Mucosa of rectum (tissue), 2 donors: ENCODE data around the gene TXNDC12.
"Not testable (repeated sequence)": the region's sequence is repeated elsewhere in the genome, so short reads cannot be mapped to it uniquely, and the experiment has no call there.

Source experiments
- H3K27ac ChIP-seq, 2 donors: one replicate each; pipeline ENCODE4 v1.7.0; 2013; ENCODE audit warnings: inconsistent platforms in 2 of 2, low read depth in 2 of 2, low read length in 2 of 2
- H3K27me3 ChIP-seq, 2 donors: one replicate each; pipeline ENCODE4 v1.7.0; 2013; ENCODE audit warnings: low read length in 2 of 2; ENCODE audit not compliant: control insufficient read depth in 2 of 2, insufficient read depth in 2 of 2
- H3K36me3 ChIP-seq, 2 donors: one replicate each; pipeline ENCODE4 v1.7.0; 2013; ENCODE audit warnings: low read length in 2 of 2; ENCODE audit not compliant: control insufficient read depth in 2 of 2, insufficient read depth in 2 of 2
- H3K4me1 ChIP-seq, 2 donors: one replicate each; pipeline ENCODE4 v1.7.0; 2013; ENCODE audit warnings: low read length in 2 of 2, mild to moderate bottlenecking in 1 of 2; ENCODE audit not compliant: control insufficient read depth in 2 of 2, insufficient read depth in 2 of 2
- H3K4me3 ChIP-seq, 2 donors: one replicate each; pipeline ENCODE4 v1.7.0; 2013; ENCODE audit warnings: low read length in 2 of 2
- H3K9ac ChIP-seq, 2 donors: one replicate each; pipeline ENCODE4 v1.7.0; 2013; ENCODE audit warnings: low read length in 2 of 2, low read depth in 1 of 2, mild to moderate bottlenecking in 1 of 2
- H3K9me3 ChIP-seq, 2 donors: one replicate each; pipeline ENCODE4 v1.7.0; 2013; ENCODE audit warnings: low read length in 2 of 2; ENCODE audit not compliant: control insufficient read depth in 2 of 2
- donor health status: healthy.
- donor health status: Normal muscosa, but diverticular disease.

The TXNDC12 gene

DNA sequence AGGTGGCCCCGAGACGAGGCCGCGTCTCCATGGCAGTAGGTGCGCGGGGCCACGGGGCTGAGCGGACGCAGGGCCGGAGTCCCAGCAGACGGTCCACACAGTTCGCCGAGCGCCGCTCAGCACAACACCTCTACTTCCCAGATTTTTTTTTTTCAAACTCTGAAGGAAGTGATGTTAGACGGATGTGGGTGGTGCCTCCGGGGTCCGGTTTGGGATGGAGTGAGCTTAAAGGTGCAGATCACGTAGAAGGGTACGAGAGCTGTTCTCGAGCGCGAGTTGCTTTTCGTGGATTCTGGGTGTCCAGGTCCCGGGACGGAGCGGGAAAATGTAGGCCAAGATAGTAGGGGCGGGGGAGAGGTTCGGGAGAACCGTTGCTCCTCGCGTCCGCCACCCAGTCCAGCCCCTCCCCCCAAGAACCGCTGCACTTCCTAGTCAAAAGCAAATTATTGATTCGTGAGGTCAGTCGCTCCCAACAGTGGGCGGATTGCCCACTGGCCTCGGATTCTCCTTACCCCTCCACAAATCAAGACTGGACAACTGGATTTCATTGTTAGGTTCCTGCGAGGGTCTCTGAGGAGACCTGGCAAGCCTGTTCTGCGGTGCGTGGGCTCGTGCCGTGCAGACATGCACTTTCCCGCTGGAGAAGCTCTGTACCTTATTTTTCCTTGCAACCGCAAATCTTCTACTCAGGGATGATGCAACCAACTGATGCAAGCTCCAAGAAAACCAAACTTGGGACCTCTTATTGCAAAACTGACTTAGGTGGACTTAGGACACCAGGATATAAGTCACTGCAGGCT lies at the start of gene TXNDC12:
TXNDC12 (minus strand) TSS at position 126 of the 800 bp plus-strand sequence; CDS start at position 31, 95 bp downstream.
- H3K9me3 ChIP-seq = no peaks in the 10 kb centered on the region
- peak within 1 kb of the TSS; percentile 92 to 93 for H3K27ac ChIP-seq
- H3K27me3 ChIP-seq = no peaks in the 10 kb centered on the region
- peaks cover 16 to 26% of the 10 kb centered on the region in 2 donors for H3K4me1 ChIP-seq
- peaks cover 12 to 14% of the 10 kb centered on the region in 2 donors for H3K36me3 ChIP-seq
- peak within 1 kb of the TSS; percentile 92 to 98 for H3K4me3 ChIP-seq
- peak within 1 kb of the TSS; percentile 79 to 97 for H3K9ac ChIP-seq

- Histone ChIP-seq H3K27me3 (no peaks in the 10 kb centered on the region), H3K36me3 (no peaks in the 10 kb centered on the region), H3K9me3 (no peaks in the 10 kb centered on the region), H3K4me1 (no peaks in the 10 kb centered on the region), H3K4me3 (no peak overlapping the region), H3K9ac (no peak overlapping the region), H3K27ac (no peak overlapping the region)
These were observed 47.5 kb upstream of the TXNDC12 start for GRCh38 chr1:52102336-52103013.

- Histone ChIP-seq H3K27ac (no peak overlapping the region), H3K4me3 (no peak overlapping the region), H3K36me3 (no peaks in the 10 kb centered on the region), H3K27me3 (no peaks in the 10 kb centered on the region), H3K9me3 (no peaks in the 10 kb centered on the region), H3K4me1 (no peaks in the 10 kb centered on the region), H3K9ac (no peak overlapping the region)
These were observed 43.3 kb upstream of the TXNDC12 start for GRCh38 chr1:52098139-52098871.

DNA sequence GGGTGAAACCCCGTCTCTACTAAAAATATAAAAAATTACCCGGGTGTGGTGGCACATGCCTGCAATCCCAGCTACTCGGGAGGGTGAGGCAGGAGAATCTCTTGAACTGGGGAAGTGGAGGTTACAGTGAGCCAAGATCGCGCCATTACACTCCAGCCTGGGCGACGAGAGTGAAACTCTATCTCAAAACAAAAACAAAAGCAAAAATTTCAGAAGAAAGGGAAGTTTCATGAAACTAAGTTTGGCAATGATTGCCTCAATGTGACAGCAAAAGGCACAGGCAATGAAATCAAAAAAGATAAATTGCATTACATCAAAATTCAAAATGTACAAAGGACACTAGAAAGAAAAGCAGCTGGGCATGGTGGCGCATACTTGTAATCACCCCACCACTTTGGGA lies 41.2 kb upstream of the TXNDC12 start:
- no peaks in the 10 kb centered on the region for H3K4me1 ChIP-seq
- H3K27ac ChIP-seq = no peak overlapping the region
- H3K9me3 ChIP-seq = no peaks in the 10 kb centered on the region
- H3K4me3 ChIP-seq = no peak overlapping the region
- no peak overlapping the region for H3K9ac ChIP-seq
- no peaks in the 10 kb centered on the region for H3K36me3 ChIP-seq
- H3K27me3 ChIP-seq = no peaks in the 10 kb centered on the region

- not testable (repeated sequence) for H3K36me3 ChIP-seq, H3K9ac ChIP-seq, H3K4me1 ChIP-seq, H3K27ac ChIP-seq, H3K4me3 ChIP-seq, H3K9me3 ChIP-seq, H3K27me3 ChIP-seq
These were observed 39.3 kb upstream of the TXNDC12 start for GRCh38 chr1:52094300-52094699.

DNA sequence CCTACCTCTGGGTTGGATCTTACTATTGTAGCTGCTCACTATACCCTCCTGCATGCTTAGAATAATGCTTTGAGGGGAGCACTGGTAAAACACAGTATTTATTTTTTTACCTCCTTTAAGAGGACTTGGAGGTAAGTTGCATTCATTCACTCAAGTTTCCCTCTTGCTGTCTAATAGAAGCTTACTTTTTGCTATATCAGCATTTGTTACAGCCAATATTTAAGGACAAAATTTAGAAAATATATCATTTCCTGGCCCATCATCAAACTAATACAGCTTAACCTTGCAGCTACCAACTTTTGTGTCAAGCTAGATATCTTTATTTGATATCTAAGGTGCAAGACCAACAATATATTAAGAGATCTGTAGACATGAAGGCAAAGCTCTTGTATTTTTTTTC lies 32.9 kb upstream of the TXNDC12 start:
- H3K9me3 ChIP-seq, H3K27ac ChIP-seq, H3K4me3 ChIP-seq, H3K9ac ChIP-seq, H3K4me1 ChIP-seq, H3K27me3 ChIP-seq: not testable (repeated sequence)
- H3K36me3 ChIP-seq = peaks cover 16 to 19% of the 10 kb centered on the region in 2 donors

DNA sequence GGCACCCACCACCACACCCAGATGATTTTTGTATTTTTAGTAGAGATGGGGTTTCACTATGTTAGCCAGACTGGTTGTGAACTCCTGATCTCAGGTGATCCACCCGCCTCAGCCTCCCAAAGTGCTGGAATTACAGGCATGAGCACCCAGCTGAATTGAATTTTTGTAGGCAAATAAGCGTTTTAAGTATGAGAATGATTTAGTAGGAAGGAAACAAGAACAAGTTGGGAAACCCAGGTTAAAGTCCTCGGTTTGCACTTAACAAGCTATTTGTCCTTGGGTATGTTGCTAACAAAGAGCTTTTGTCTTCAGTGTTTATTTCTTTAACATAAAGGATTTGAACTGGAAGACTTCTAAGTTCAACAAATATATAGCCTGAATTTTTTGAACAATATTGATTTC lies 25.0 kb upstream of the TXNDC12 start:
- Histone ChIP-seq H3K27me3 (no peaks in the 10 kb centered on the region), H3K9ac (no peak overlapping the region), H3K27ac (no peak overlapping the region), H3K36me3 (peaks cover 6 to 7% of the 10 kb centered on the region in 2 donors), H3K4me1 (peaks cover 0 to 5% of the 10 kb centered on the region in 2 donors), H3K9me3 (no peaks in the 10 kb centered on the region), H3K4me3 (no peak overlapping the region)

DNA sequence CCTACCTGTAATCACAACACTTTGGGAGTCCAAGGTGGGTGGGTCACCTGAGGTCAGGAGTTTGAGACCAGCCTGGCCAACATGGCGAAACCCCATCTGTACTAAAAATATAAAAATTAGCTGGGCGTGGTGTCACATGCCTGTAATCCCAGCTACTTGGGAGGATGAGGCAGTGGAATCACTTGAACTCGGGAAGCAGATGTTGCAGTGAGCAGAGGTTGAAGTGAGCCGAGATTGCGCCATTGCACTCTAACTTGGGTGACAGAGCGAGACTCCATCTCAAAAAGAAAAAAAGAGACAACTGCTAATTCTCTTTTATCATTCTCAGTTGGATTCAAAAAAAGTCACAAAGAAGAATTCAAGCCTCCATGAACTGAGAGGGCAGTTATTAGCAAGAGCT lies 22.3 kb upstream of the TXNDC12 start:
- H3K9ac ChIP-seq, H3K27ac ChIP-seq, H3K36me3 ChIP-seq, H3K4me1 ChIP-seq, H3K27me3 ChIP-seq, H3K4me3 ChIP-seq, H3K9me3 ChIP-seq: not testable (repeated sequence)

DNA sequence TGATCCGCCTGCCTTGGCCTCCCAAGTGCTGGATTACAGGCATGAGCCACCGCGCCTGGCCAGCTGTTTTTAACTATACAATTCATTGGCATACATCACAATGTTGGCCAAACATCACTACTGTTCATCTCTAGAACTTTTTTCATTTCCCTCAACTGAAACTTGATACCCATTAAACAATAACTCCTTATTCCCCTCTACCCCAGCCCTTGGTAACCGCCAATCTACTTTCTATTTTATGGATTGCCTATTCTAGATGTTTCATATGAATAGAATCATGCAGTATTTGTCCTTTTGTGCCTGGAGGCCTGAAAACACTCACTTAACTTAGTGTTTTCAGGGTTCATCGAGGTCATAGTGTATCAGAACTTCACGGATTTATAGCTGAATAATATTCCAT lies 17.3 kb upstream of the TXNDC12 start:
- H3K27me3 ChIP-seq = no peaks in the 10 kb centered on the region
- H3K9ac ChIP-seq = no peak overlapping the region
- H3K36me3 ChIP-seq = peaks cover 10 to 11% of the 10 kb centered on the region in 2 donors
- H3K4me3 ChIP-seq = no peak overlapping the region
- no peaks in the 10 kb centered on the region for H3K9me3 ChIP-seq
- H3K4me1 ChIP-seq = peaks cover 0 to 10% of the 10 kb centered on the region in 2 donors
- no peak overlapping the region for H3K27ac ChIP-seq

- no peak overlapping the region for H3K9ac ChIP-seq
- H3K27ac ChIP-seq = peak overlapping the region in 1 of 2 donors; percentile 25
- peaks cover 0 to 10% of the 10 kb centered on the region in 2 donors for H3K4me1 ChIP-seq
- H3K9me3 ChIP-seq = no peaks in the 10 kb centered on the region
- H3K27me3 ChIP-seq = no peaks in the 10 kb centered on the region
- H3K36me3 ChIP-seq = peaks cover 17% of the 10 kb centered on the region in 2 donors
- no peak overlapping the region for H3K4me3 ChIP-seq
These were observed 15.7 kb upstream of the TXNDC12 start for GRCh38 chr1:52070704-52071103.
